GM06990 (cell line): ENCODE results near the gene ACTL8.
"Not testable (repeated sequence)": the region's sequence is repeated elsewhere in the genome, so short reads cannot be mapped to it uniquely, and the experiment has no call there.

Experiments used
- DNase-seq: peaks from one replicate; pipeline ENCODE4 v3.0.0-alpha.2; 2011; ENCODE audit not compliant: insufficient read length; ENCODE audit errors: extremely low read depth
- H3K27me3 ChIP-seq: replicated peaks from 2 replicates; pipeline ENCODE4 v1.6.0; 2011; ENCODE audit warnings: low read length; ENCODE audit not compliant: control insufficient read depth, insufficient read depth
- H3K36me3 ChIP-seq: 2 replicates; pipeline ENCODE4 v1.5.1; 2011; ENCODE audit warnings: low read length; ENCODE audit not compliant: control insufficient read depth, insufficient read depth
- H3K4me3 ChIP-seq: replicated peaks from 2 replicates; pipeline ENCODE4 v1.5.1; 2011; ENCODE audit warnings: low read depth, mild to moderate bottlenecking, control low read depth, low read length
- TF ChIP-seq, protein P1 (sequence below): IDR thresholded peaks from 2 replicates; pipeline ENCODE4 v1.5.1; 2011; ENCODE audit warnings: low read length, control low read depth, mild to moderate bottlenecking, inconsistent platforms; ENCODE audit not compliant: insufficient read depth, poor library complexity, severe bottlenecking

Gene ACTL8

DNA sequence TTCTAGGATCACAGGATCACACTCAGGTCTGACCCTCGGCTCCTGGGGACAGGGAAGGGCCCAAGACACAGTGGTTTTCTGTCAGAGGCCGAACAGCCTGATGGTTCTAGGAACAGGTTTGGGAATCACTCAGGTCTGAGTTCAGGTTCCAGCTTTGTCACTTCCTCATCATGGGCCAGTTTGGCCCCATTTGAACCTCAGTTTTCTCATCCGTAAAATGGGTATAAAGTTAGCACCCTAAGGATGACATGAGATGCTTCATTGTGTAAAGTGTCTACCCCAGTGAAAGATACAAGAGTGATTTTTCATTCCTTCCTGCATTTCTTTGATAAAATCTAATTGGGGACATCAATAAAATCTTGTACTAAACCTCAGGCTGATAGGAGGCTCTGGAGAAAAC, 11.2 kb upstream of the ACTL8 start:
- Histone ChIP-seq H3K27me3 (no peaks in the 10 kb centered on the region; the same call in none of the 2 replicates), H3K36me3 (no peaks in the 10 kb centered on the region), H3K4me3 (no peak overlapping the region)
- TF ChIP-seq, protein P1, sequence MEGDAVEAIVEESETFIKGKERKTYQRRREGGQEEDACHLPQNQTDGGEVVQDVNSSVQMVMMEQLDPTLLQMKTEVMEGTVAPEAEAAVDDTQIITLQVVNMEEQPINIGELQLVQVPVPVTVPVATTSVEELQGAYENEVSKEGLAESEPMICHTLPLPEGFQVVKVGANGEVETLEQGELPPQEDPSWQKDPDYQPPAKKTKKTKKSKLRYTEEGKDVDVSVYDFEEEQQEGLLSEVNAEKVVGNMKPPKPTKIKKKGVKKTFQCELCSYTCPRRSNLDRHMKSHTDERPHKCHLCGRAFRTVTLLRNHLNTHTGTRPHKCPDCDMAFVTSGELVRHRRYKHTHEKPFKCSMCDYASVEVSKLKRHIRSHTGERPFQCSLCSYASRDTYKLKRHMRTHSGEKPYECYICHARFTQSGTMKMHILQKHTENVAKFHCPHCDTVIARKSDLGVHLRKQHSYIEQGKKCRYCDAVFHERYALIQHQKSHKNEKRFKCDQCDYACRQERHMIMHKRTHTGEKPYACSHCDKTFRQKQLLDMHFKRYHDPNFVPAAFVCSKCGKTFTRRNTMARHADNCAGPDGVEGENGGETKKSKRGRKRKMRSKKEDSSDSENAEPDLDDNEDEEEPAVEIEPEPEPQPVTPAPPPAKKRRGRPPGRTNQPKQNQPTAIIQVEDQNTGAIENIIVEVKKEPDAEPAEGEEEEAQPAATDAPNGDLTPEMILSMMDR: no peak
- DNase-seq: no peak

DNA sequence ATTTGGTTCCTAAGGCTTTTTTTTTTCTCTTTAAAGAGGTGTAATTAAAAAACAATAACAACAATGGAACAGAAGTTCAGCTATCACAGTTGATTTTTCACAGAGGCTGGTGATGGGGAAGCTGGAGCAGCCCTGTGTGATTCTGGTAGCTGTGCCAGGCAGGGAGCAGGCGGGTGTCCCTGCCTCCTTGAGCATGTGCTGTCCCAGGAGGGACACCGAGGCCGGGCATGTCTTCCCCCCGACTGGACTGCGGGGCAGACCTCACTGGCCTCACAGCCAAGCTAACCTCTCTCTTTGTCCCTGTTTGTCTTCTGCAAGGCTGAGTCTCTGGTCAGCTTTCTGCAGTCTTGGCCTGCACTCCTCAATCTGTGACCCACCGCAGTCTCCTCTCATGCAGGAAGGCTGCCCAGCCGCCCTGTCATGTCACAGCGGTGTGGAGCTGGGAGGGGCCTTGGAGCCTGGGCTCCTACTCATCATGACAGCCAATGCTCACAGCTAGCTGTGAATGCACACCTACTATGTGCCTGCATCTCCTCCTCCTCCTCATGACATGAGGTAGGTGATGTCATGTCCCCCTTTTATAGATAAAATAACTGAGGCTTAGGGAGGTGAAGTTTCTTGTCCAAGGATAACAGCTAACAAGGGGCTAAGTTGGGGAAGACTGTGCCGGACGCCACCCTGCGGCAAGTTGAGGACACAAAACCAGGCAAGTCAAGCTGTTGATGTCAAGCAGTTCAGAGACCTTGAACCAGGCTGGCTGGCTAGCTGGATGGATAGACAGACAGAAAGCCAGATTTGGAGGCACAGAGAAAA, 10.3 kb upstream of the ACTL8 start:
- Histone ChIP-seq H3K4me3 (no peak overlapping the region), H3K36me3 (no peaks in the 10 kb centered on the region), H3K27me3 (no peaks in the 10 kb centered on the region; the same call in none of the 2 replicates)
- TF ChIP-seq, protein P1: peak; percentile 14
- no peak for DNase-seq

DNA sequence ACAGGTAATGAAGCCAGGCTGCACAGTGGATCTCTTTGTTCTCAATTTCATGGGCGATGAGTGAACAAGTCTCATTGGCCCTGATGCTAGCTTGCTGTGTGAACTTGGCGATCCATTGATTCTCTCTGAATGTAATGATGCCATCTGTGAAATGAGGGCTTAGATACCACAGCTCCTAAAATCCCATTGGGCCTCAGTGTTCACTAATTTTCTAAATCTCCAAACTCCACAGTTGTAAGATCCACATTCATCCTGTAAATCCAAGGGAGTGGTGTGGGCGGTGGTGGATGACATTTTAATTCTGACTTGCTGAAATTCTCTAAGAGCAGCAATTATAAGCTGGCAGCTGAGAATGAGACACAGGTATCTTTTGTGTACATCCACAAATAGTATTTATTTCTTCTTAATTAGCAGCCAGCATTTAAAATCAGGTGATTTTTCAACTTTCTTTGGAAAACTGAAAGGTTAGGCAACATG, 9.6 kb upstream of the ACTL8 start:
- H3K4me3 ChIP-seq: no peak overlapping the region
- TF ChIP-seq, protein P1: no peak
- no peak for DNase-seq
- H3K27me3 ChIP-seq: no peaks in the 10 kb centered on the region; the same call in none of the 2 replicates
- H3K36me3 ChIP-seq: no peaks in the 10 kb centered on the region

DNA sequence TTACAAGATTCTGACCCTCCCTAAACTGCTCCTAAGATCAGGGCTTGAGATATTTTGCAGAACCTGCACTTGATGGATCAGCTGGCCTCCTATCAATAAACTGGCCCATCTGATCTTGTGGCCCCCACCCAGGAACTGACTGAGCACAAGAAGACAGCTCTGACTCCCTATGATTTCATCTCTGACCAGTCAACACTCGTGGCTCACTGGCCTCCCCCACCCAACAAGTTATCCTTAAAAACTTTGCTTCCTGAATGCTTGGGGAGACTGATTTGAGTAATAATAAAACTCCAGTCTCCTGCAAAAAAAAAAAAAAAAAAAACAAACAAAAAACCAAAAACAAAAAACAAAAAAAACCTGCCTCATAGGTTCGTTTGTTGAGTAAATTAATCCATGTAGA, 8.9 kb upstream of the ACTL8 start:
- H3K36me3 ChIP-seq, H3K27me3 ChIP-seq, H3K4me3 ChIP-seq, DNase-seq: not testable (repeated sequence)

DNA sequence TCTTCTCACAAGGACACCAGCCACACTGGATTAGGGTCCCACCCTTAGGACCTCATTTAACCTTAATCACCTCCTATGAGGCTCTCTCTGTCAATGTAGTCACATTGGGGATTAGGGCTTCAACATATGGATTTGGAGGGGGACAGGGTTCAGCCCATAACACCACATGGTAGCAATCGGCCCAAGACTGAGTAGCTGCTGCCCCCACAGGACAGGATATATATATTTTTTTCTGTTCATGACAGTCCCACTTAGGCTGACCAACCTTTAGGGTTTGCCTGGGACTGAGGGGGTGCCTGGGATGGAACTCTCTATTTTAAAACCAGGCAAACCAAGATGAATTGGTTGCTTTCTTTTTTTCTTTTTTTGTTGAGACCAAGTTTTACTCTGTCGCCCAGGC, 8.2 kb upstream of the ACTL8 start:
- TF ChIP-seq, protein P1: no peak
- H3K27me3 ChIP-seq: no peaks in the 10 kb centered on the region; the same call in none of the 2 replicates
- H3K4me3 ChIP-seq: no peak overlapping the region
- no peak for DNase-seq
- H3K36me3 ChIP-seq: no peaks in the 10 kb centered on the region

DNA sequence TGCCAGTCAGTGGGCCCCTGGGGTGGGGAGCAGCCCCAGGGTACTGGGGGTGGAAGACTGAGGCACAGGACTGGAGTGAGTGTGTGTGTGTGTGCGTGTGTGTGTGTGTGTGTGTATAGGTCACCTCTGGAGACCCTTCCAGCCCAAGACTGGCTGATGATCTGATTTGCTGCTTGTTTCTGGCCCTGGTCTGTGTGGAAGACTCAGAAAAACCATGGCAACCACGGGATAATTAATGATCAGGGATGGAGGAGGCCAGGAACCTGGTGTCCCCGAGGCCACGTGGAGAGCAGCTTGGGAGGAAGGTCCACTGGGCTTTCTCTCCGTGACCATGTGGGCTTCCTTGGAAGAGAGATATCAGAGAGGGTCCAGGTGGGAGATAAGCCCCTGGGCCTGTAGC, 4.8 kb upstream of the ACTL8 start:
- H3K36me3 ChIP-seq: no peaks in the 10 kb centered on the region
- DNase-seq: no peak
- TF ChIP-seq, protein P1: no peak

More for the DNA sequence above, 4.8 kb upstream of the ACTL8 start:
- H3K27me3 ChIP-seq: no peaks in the 10 kb centered on the region
- no peak overlapping the region for H3K4me3 ChIP-seq
